GM12873 (cell line): ENCODE data around the gene PAX2.

Source experiments
- TF ChIP-seq, protein P1 (sequence below): IDR thresholded peaks from 2 replicates; pipeline ENCODE4 v1.5.1; 2012; ENCODE audit warnings: low read depth, mild to moderate bottlenecking, moderate library complexity, low read length, control low read depth; ENCODE audit not compliant: insufficient read depth; ENCODE audit errors: missing control alignments

Gene PAX2

GRCh38 chr10:100876585-100877460, 131.4 kb downstream of the PAX2 start:
- TF ChIP-seq, protein P1, sequence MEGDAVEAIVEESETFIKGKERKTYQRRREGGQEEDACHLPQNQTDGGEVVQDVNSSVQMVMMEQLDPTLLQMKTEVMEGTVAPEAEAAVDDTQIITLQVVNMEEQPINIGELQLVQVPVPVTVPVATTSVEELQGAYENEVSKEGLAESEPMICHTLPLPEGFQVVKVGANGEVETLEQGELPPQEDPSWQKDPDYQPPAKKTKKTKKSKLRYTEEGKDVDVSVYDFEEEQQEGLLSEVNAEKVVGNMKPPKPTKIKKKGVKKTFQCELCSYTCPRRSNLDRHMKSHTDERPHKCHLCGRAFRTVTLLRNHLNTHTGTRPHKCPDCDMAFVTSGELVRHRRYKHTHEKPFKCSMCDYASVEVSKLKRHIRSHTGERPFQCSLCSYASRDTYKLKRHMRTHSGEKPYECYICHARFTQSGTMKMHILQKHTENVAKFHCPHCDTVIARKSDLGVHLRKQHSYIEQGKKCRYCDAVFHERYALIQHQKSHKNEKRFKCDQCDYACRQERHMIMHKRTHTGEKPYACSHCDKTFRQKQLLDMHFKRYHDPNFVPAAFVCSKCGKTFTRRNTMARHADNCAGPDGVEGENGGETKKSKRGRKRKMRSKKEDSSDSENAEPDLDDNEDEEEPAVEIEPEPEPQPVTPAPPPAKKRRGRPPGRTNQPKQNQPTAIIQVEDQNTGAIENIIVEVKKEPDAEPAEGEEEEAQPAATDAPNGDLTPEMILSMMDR, result no peak

DNA sequence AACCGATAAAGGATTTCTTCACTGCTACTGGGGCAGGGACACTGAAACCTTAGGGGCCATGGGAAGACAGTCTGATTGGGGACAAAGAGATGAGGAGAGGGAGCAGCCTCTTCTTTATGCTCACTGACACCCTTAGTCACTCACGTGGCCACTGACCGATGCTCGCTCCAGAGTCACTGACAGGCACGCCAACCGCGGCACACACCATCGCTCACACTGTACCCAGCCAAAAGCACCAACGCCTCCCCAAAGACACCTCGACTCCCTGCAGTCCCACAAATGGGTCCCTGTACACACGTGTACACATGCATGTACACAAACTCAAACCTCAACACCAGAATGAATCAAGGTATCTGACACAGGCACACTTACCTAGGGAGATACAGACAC, 132.1 kb downstream of the PAX2 start:
- TF ChIP-seq, protein P1, result no peak

DNA sequence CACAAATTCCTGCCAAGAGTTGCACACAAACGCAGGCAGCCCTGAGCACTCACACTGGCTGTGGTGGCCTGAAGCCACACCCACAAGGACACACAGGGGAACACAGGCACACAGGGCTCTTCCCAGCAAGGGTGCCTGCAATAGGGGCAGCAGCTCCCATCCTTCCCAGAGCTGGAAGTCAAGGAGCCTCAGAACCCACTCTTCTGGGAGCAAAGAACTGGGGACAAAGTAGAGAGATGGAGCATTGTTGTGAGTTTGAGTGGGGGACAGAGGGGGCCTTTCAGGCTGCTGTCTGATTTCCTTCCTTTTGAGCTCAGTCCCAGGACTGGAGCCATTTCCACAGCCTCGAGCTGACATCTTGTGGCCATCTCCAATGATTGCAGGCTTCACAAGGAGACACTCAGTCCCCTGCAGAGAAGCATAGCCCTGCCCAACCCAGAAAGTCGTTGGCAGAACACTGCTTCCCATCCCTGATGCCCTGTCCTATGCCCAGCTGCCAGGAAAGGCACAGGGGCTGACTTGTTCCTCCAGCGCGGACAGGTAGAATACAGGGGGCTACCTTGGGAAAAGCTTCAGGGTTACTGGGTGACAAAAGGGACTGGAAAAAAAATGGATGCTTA, 133.0 kb downstream of the PAX2 start:
- TF ChIP-seq, protein P1, result peak; percentile 66
